Measurements from ENCODE around the gene ETFDH.
"Not testable (repeated sequence)": the region's sequence is repeated elsewhere in the genome, so short reads cannot be mapped to it uniquely, and the experiment has no call there.

The ETFDH gene

GRCh38 chr4:158681629-158682028 is 9.5 kb downstream of the ETFDH start:
- no peak for DNase-seq

- DNase-seq = no peak
Observed at GRCh38 chr4:158682066-158682465, 10.0 kb downstream of the ETFDH start.

DNA sequence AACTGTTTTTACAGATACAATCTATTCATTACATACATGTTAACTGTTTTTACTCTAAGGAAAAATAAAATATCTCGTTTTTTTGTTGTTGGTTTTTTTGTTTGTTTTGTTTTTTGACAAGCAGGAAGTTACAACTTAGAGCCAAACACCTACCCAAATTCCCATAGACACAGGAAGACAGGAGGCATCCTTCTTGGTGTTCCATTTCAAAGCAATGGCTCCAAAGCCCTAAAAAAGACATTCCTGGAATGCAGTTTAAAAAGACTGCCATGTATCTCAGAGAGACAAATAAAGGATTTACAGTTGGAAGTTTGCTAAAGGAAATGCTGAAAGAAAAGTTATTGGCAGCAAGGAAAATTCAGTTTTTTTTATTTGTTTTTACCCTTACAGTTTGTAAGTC is 16.7 kb downstream of the ETFDH start:
- DNase-seq = no peak

- no peak for DNase-seq
Observed at GRCh38 chr4:158704274-158704673, 32.2 kb downstream of the ETFDH start.

DNA sequence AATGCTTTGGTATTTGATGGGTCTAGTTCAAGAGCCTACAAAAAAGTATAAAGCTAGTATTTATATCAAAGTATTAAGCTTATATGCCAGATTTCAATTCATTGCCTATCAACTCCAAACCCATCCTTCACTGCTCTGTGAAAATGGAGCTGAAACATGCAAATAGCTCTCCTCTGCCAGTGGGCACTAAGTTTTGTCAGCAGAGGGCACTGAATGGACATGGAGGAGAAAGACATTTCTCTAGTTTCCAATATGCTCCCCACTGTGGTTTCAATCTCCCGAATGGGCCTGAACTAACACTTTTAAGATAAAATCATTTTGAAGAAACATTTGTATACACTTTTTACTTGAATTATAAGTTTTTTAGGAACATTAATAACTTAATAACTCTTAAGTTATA is 38.7 kb downstream of the ETFDH start:
- DNase-seq = no peak

DNA sequence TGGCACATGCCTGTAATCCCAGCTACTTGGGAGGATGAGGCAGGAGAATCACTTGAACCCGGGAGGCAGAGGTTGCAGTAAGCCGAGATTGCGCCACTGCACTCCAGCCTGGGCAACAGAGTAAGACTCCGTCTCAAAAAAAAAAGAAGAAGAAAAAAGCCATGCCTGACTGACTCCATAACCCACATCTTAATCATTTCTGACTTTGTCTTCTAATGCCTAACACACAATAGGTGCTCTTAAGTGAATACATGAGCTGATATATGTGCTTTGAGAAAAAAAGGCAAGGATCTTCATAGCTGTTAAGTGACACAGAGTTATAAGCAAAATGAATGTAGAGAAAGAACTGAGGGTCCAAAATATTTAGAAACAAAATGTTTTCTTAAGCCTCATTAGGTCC is 40.5 kb downstream of the ETFDH start:
- not testable (repeated sequence) for DNase-seq

- no peak for DNase-seq
Observed at GRCh38 chr4:158714937-158715336, 42.8 kb downstream of the ETFDH start.

- no peak for DNase-seq
Observed at GRCh38 chr4:158715802-158716201, 43.7 kb downstream of the ETFDH start.

DNA sequence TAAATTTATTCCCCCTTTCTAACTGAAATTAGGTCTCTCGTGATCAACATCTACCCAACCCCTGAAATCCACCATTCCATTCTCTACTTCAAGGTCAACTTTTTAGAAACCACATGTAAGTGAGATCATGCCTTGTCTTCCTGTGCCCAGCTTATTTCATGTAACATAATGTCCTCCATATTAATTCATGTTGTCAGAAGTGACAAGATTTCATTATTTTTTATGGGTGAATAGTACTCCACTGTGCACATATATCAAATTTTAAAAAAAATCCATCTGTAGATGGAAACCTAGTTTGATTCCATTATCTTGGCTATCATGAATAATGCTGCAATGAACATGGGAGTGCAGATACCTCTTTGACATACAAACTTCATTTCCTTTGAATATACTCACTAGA is 49.6 kb downstream of the ETFDH start:
- DNase-seq = no peak

DNA sequence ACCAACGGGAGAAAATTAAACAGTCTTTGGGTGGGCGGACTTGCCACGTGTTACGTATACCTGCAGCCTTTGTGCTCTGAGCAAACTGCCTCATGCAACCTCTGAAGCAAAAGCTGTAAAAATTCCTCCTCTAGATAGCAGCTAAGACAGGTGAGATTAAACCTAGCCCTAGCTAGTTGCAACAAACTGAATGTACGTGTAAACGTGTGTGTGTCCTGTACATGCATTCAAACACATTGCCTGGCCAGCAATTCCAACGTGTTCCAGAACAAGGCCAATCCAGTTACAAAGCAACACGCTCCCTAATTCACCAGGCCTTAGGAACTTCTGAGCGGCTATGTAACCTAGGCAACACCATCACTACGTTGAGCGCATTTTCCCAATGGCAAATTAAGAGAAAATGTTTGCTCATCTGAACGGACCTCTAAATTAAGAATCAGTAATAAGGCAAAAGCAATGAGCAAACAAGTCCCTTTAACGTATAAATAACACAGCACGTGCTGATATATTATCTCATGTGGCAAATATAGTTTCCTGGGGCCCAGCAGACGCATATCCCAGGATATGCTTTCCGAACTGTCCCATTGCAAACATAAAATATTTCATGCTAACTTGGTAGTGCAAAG is 50.3 kb downstream of the ETFDH start:
- DNase-seq = peak in 1 of 2 experiments; percentile 9

GRCh38 chr4:158722917-158723793 is 51.1 kb downstream of the ETFDH start, which contains the start of gene PPID:
TSS of gene PPID (minus strand) at chr4:158723396. CDS start at chr4:158723288, 108 bp downstream.
- DNase-seq = peak; percentile 69 to 70

DNA sequence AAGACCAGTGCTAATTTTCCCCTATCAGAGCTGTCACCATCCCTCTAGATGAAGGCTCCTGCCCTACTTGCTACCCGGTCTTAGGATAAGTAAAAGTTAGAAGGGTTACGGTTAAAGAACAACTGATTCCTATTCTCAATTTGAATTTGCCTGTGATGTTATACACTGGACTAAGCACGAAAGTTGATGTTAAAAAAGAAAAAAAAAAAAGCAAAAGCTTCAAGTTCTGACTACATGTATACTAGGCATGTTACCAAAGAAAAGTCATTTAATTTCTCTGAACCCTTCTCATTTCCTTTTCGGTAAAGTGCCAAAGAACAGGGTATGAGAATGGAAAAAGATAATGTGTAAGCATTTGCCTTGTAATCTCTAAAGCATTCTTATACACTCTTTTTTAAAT is 52.5 kb downstream of the ETFDH start:
- no peak for DNase-seq

- no peak for DNase-seq
Observed at GRCh38 chr4:158726633-158727032, 54.5 kb downstream of the ETFDH start.

GRCh38 chr4:158728236-158728635 is 56.1 kb downstream of the ETFDH start:
- DNase-seq = no peak

DNA sequence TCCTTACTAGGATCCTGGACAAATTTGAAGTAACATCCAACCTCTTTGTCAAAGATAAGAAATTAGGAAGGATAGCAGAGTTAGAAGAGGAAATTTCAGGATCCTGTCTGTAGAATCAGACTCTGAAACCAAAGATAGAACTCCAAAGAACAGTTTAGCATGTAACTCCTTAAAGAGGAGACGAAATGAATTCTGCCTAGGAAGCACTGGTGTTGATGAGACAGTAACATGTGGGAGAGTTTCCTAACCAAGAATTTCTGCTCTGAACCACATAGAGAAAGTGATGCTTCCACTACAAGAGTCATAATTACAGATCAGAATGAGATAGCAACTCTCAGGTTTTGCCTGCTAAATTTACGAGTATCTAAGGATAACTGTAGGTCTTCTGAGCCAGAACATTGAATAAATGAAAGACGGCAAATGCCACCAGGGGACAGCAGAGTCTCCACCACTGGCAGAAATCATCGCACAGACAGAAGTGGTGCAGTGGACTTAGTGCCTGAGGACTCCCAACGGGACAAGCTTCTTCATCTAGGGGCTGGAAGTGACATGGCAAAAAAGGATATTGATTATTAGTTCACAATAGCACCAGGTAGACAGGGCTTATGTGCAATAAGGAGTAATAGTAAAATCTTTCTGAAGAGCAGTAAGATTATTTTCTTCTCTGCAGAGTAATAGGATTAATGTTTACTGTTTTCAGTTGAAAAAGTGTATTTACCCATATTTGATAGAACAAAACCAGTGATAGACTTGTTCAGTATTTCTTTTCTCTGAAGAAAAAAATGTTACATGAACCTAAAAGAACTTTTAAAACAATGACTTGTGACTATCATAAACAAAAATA is 57.8 kb downstream of the ETFDH start:
- DNase-seq = peak; percentile 34 to 38

- DNase-seq = no peak
Observed at GRCh38 chr4:158738866-158739265, 66.8 kb downstream of the ETFDH start.

DNA sequence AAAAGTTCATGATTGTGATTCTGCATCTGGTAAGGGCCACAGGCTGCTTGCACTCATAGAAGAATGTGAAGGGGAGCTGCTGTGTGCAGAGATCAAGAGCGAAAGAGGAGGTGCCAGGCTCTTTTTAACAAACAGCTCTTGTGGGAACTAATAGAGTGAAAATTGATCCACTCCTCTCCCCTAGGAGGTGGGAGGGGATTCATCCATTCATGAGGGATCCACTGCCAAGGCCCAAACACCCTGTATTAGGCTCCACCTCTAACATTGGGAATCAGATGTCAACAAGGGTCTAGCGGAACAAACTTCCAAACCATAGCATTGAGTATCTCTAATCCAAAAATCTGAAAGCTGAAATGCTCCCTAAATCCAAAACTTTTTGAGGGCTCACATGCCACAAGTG is 67.5 kb downstream of the ETFDH start:
- no peak for DNase-seq

- DNase-seq = no peak
Observed at GRCh38 chr4:158741326-158742021, 69.4 kb downstream of the ETFDH start.

DNA sequence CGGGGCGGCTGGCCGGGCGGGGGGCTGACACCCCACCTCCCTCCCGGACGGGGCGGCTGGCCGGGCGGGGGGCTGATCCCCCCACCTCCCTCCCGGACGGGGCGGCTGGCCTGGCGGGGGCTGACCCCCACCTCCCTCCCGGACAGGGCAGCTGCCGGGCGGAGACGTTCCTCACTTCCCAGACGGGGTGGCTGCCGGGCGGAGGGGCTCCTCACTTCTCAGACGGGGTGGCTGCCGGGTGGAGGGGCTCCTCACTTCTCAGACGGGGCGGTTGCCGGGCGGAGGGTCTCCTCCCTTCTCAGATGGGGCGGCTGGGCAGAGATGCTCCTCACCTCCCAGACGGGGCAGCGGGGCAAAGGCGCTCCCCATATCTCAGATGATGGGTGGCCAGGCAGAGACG is 74.4 kb downstream of the ETFDH start:
- not testable (repeated sequence) for DNase-seq

- no peak for DNase-seq
Observed at GRCh38 chr4:158750379-158750778, 78.3 kb downstream of the ETFDH start.

GRCh38 chr4:158754385-158755180 is 82.5 kb downstream of the ETFDH start:
- no peak for DNase-seq

GRCh38 chr4:158755819-158756218 is 83.7 kb downstream of the ETFDH start:
- DNase-seq = not testable (repeated sequence)
